HG03565 (cell line): Measurements from ENCODE around the gene SGF29.
"Not testable (repeated sequence)": the region's sequence is repeated elsewhere in the genome, so short reads cannot be mapped to it uniquely, and the experiment has no call there.

Experiments used
- ATAC-seq: cut with Tn5 transposase; IDR thresholded peaks from one replicate; pipeline ENCODE4 v1.9.1; 2021; ENCODE audit warnings: mild to moderate bottlenecking, moderate library complexity; ENCODE audit not compliant: unreplicated experiment

Gene SGF29

DNA sequence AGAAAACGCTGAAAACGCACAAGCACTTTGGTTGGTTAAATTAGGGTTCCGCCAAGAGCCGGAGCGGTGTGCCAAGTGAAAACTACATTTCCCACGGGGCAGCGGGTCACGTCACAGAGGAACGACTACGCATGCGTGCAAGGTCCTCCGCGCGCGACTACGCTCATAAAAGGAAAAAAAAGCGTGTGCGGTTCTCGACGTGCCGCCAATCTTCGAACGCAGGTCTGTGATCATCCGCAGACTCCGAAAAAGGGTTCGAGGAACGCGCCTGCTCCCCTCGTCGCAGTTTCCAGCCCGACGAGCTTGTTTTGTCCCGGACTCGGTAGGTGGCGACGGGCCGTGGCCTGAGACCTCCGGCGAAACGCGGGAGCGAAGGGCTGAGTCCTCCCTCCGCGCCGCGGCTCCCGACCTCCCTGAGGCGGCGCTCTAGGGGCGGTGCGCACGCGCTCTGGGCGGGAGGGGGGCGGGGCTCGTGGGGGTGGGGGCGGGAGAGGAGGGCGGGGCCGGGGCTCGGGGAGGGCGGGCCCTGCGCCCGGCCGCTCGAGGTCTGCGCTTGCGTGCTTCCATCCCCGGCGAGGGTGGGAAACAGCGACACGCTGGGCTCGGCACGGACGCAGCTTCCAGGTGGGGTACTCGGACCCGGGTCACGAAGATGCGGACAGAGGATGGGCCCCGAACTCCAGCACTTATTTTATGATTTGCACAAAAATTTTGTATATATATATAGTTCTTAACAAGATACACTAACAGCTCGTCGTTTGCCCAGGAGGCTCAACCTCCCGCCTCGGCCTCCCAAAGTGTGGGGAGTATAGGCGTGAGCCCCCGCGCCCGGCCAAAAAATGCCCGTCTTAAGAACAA is at the start of gene SGF29:
Gene SGF29, plus strand, starts transcription at position 145 of the 858 bp plus-strand sequence. CDS start 27,150 bp downstream, outside the sequence.
- ATAC-seq: peak; percentile 66

DNA sequence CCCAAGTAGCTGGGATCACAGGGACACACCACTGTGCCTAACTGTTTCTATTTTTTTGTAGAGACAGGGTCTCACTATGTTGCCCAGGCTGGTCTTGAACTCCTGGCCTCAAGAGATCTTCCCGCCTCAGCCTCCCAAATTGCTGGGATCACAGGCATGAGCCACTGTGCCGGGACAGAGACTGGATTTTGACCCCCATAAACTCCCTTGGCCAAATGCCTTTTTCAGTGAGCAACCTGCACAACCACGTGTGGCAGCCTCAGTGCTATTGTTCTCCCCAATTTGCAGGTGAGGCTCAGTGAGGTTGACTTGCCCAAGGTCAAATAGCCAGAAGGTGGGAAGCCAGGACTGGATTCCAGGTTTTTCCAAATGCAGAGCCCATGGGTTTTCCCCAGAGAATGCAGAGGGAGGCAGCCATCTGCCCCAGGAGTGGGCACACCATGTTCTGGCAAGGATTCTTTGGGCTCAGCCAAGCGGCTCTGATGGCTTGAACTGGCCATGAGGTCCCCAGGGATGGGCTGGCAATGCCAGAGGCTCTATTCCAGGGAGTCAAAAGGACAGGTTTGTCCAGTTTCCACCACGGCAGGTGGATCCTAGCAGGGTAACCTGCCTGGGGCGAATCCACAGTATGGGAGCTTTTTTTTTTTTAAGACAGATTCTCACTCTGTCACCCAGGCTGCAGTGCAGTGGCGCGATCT is 48.9 kb upstream of the SGF29 start:
- ATAC-seq: no peak

DNA sequence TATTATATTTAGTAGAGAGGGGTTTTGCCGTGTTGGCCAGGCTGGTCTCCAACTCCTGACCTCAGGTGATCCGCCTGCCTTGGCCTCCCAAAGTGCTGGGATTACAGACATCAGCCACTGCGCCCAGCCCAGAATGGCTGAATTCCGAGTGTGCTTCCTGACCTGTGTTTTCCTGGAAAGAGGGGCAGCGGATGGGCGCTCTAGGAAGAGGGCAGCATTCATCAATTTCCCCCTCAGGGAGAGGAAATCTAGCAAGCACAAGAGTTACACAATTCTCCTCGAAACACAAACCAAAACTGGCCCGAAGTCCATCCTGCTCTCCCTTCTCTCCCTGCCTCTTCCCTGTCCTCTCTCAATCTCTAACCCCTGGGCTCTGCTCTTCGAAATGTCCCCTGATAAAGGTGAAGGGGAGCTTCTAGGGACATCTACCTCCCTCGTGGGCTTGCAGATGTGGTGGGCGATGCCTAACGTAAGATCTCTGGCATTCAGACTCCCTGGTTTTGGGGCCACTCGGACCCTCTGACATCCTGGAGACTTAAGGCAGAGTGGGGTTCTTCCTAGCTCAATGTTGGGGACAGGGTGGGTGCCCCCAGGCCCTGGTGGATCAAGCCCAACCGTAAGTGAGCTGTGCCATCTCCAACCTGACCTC is 48.1 kb upstream of the SGF29 start:
- ATAC-seq: no peak

DNA sequence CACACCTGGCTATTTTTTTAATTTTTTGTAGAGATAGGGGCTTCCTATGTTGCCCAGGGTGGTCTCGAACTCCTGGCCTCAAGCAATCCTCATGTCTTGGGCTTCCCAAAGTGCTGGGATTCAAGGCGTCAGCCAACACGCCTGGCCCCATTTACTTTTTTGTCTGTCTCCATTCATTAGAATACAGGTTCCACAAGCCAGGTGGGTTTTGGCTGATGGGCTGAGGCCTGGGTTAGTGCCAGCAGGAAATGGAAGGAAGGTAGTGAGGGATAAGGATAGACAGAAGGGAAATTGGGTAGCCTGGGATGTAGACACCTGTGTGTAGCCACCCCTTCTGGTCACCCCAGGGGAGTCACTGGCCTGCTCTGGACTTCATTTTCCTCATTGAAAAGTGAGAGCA is 42.7 kb upstream of the SGF29 start:
- no peak for ATAC-seq

DNA sequence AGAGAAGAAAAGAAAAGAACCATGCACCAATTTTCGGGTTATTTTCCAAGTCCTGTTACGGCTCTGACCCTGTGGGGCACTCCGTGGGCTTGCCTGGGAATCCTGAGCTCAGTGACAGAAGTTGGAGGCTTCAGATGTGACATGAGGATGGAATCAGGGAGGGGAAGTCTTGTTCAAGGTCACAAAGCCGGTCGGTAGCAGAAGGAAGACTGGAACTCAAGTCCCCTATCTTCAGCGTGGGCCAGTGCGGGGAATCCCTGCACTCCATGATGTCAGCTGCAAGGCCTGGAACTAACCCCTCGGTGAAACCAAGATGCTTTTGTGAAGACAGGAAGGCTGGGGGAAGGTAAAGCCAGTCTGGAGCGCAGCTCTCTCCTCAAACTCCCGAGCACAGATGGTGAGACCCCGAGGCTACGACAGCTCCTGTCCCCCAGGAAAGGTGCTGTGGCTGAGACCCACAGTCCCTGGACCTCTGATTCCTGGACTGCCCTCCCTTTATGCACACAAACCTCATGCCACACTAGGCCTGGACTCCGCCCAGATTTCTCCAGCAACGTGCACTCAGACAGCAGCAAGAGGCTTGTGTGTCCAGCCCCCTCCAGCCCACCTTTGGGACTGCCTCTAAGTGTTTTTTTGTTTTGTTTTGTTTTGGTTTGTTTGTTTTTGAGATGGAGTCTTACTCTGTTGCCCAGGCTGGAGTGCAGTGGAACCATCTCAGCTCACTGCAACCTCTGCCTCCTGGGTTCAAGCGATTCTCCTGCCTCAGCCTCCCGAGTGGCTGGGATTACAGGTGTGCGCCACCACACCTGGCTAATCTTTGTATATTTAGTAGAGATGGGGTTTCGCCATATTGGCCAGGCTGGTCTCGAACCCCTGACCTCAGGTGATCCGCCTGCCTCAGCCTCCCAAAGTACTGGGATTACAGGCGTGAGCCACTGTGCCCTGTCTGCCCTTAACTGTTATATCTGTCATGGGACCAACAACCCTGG is 41.6 kb upstream of the SGF29 start:
- no peak for ATAC-seq

DNA sequence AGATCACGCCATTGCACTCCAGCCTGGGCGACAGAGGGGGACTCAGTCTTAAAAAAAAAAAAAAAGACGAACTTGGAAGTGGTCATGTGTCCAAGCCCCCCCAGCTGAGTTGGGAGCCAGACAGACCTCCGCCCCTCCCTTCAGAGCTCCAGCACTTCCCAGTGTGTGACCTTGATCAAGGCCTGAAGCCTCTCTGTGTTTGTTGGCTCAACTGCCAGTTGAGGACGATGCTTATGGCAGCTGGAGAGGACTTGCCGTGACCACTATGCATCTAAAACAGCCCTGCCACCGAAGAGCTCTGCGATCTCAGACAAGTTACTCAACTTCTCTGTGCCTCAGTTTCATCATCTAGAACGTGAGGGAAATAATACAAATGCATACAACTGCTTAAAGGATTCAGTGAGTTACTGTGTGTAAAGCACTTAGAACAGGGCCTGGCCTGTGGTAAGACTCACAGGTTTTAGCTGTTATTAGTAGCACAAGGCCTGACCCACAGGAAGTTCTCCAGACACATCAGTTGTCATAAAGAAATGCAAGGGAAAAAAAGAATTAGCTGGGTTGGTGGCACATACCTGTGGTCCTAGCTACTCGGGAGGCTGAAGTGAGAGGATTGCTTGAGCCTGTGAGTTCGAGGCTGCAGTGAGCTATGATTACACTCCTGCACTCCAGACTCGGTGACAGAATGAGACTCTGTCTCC is 40.1 kb upstream of the SGF29 start:
- no peak for ATAC-seq

DNA sequence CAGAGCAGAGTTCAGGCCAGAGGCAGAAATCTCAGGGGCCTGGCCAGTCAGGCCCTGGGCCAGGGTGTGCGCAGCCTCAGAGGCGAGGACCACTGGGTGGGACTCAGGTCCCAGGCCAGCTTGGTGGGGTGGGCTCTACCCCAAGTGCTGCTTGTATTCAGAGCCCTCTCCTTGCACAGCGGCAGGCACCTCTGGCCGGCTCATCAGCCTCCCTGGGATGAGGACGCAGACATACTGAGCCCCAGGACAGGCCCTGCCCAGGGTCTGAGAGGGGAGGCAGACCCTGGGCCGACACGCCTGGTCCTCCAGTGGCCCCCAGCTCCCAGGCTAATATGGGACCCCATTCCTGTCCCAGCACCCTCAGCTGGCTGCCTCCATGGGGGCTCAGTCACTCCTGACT is 39.5 kb upstream of the SGF29 start:
- no peak for ATAC-seq

DNA sequence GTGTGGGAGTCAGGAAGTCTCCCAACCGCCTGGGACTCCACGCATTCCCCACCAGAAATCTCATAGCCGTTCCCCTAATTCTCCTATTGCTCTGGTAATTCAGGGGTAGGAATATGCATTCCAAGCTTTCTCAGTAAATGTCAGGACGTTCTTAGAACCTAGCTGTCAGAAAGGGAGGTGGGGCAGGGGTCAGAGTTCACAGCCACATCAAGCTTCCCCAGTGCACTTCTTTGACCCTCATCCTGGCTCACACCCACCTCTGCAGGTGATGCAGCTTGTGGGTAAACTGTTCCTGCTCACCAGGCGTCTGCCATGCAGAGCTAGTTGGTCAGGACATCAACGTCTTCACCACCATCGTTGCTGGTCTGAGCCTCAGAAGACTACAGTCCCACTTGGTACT is 33.0 kb upstream of the SGF29 start:
- no peak for ATAC-seq

DNA sequence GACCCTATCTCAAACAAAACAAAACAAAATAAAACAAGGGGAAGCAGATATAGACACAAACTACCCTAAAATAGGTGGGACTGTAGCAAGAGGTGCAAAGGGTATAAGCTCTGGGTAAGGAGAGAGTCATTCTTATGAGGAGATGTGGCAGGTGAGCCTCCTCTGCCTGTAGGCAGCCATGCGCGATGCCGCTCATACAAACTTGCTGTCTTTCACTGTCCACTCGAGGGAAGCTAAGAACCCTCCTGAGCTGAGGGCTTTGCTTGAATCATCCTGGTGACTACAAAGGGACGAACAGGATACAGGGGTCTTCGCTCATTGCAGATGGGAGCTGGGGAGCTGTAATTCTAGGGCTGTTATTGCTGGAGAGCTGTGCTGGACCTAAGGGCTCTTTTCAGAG is 32.3 kb upstream of the SGF29 start:
- ATAC-seq: no peak

DNA sequence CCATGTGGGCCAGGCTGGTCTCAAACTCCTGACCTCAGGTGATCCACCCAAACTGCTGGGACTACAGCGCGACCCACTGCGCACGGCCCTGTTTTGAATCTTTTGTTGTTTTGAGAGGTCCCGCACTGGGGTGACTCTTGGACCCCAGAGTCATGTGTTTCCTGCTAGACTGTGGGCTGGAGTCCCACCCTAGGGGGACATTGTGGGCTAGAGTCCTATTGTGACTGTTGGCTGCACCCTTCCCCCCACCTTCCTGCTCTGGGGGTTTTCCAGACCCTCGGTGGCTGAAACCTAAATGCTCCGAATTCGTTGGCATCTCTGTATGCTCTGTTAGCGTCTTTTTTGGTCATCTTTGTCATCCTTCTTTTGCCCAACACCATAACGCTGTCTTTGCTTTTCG is 30.9 kb upstream of the SGF29 start:
- ATAC-seq: no peak

DNA sequence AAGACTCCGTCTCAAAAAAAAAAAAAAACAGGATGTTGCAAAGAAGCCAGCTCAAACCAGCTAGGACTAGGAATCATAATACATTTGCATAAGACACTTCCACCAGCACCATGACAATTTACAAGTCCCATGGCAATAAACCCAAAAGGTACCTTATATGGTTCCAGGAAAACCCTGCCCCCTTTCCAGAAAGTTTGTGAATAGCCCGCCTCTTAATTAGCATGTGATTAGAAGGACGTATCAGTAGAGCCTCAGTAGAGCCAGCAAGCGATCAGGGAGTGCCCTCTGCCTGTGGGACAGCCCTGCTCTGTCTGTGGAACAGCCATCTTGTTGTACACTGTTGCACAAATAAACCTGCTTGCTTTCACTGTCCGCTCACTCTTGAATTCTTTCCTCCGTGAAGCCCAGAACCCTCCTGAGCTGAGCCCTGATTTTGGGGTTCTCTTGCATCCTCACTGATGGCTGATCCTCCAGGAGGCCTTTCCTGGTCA is 29.0 kb upstream of the SGF29 start:
- no peak for ATAC-seq

DNA sequence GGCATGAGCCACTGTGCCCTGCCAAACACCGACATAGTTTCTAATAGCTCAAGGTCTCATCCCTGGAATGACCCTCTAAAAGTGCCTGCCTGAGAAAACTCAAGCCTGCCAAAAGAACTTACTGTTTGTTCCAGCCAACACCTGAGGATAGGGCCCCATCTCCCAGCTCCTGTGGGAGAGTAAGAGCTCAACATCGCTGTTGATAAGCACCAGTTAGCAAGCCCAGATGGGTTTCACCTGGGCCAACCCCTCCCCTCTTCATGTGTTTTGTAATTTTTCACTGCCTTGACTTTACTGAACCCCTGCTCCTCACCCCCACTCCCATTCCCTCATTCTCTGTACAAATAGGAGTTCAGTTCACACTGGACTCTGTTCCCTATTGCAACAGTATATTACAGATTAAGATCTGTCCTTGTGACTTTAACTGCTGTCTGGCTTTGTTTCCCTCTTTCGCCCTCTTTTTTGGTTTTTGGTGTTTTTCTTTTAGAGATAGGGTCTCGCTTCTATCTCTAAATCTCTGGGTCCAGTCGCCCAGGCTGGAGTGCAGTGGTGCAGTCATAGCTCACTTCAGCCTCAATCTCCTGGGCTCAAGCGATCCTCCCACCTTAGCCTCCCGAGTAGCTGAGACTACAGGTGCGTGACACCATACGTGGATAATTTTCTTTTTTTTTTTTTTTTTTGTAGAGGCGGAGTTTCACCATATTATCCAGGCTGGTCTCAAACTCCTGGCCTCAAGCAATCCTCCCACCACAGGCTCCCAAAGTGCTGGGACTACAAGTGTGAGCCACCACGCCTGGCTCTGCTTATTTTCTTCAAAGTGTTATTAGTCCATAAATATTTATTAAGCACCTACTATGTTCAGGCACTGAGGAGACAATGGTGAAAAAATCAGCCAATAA is 27.3 kb upstream of the SGF29 start:
- ATAC-seq: no peak

DNA sequence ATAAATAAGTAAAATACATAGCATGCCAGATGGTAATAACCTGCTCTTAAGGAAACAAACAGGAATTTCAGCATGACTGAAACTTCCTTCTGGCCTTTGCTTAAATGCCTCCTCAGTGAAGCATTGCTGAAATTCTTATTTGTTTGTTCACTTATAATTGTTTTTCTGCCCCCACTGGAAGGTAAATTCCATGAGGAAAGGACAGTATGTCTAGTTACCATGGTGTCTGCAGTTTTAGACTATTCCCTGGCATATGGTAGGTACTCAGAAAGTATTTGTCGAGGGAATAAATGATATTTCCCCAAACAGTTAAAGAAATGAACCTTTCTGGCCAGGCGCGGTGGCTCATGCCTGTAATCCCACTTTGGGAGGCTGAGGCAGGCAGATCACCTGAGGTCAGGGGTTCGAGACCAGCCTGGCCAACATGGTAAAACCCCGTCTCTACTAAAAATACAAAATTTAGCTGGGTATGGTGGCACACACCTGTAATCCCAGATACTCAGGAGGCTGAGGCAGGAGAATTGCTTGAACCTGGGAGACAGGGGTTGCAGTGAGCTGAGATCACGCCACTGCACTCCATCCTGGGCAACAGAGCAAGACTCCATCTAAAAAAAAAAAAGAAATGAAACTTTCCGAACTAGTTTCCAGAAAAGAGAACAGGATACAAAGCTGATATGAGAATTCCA is 26.5 kb upstream of the SGF29 start:
- ATAC-seq: not testable (repeated sequence)

DNA sequence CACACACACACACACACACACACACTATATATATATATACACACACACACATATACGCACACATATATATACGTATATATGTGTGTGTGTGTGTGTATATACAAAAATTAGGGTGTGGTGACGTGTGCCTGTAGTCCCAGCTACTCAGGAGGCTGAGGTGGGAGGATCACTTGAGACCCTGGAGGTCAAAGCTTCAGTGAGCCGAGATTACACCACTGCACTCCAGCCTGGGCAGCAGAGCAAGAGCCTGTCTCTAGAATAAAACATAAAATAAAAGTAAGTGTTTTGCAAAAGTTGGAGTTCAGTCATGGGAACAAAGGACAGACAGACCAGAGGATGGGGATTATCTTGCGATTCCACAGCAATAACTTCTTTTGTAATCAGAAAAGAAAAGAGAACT is 25.7 kb upstream of the SGF29 start:
- ATAC-seq: no peak

DNA sequence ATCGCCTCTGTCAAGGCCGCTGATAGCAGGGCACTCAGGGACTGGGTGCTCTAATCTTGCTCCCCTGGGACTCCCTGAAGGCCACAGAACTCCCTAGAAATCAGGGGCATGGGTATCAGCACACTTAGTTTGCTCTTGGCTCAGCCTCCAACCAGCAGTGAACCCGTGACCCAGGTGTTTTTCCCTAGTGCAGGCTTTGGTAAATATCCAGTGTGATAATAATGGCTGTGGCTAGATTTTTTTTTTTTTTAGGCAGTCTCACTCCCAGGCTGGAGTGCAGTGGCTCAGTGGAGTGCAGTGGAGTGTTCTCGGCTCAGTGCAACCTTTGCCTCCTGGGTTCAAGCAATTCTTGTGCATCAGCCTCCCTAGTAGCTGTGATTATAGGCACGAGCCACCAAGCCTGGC is 25.3 kb upstream of the SGF29 start:
- ATAC-seq: no peak

DNA sequence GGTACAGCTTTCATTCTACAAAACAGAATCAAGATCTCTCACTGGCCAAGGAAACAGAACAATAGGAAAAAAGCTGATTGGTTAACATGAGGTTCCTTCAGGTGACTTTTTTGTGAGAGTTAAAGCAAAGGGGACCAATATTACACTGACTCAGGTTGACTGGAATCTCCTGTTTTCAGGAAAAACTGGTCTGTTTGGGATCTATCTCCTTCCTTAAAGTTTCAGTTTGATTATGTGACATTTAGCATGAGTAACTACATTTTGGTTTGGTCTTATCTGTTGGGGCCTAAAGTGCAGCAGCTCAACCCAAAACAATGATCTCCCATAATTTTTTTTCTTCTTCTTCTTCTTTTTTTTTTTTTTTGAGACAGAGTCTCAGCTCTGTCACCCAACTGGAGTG is 24.6 kb upstream of the SGF29 start:
- ATAC-seq: no peak

DNA sequence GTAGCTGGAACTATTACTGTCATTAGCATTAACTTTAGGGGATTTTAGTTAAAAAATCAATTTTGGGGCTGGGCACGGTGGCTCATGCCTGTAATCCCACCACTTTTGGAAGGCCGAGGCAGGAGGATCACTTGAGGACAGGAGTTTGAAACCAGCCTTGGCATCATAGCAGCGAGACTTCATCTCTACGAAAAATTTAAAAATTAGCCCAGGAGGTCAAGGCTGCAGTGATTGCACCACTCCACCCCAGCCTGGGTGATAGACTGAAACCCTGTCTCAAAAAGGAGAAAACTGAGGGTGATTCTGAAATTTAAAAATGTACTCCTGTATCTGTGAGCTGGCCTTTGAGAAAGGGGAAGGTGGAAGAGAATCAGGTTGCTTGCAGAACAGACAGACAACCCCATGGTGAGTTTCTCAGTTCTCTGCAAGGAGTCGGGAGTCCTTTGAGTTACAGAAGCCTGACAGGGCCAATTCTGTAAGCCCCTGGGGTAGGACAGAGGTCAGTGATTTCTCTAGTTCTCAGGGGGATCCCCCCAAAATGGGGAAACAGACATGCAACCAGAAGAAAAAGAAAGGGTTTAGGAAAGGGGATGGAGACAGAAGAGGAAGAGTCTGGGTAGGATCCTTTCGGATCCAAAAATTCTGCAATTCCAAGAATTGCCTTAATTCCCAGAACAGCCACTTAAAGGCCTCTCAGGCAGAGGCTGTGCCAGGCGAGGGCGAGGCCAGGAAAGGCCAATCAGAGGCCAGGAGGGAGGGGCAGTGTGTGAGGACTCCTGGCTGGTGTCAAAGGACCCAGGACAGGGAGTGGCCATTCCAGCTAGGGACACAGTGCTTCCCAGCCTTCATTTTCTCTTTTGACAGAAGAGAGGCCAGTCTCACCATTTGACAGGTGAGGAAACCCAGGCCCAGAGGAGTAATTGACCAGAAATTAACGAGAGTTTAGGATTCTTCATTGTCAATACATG is 21.7 kb upstream of the SGF29 start:
- ATAC-seq: no peak
